M059J (cell line): ENCODE results near the gene NKX2-2. TPM values are rescaled to one million over a fixed set of nuclear protein-coding genes. Genes with fewer than 3 reads are reported as not detected.

ENCODE experiments used
- DNase-seq: peaks from one replicate; pipeline ENCODE4 v3.0.0-alpha.2; 2012; ENCODE audit warnings: low read depth
- total RNA-seq: library from RNA; depleted of rRNA; stranded (reverse); fragments of >200 nt; shearing (Covaris generic); gene quantifications from 2 replicates; pipeline ENCODE4 v1.2.3, GENCODE V29; 2014; rRNA removed

Gene NKX2-2
- total RNA-seq: 1.7 and 2.6 TPM in 2 replicates

GRCh38 chr20:21513881-21514540 is at the start of gene NKX2-2:
NKX2-2 (minus strand) TSS chr20:21514064; CDS start chr20:21513669, 395 bp downstream.
- DNase-seq: peak; percentile 75

GRCh38 chr20:21562656-21563055 is 48.8 kb upstream of the NKX2-2 start:
- no peak for DNase-seq

GRCh38 chr20:21559305-21559704 is 45.4 kb upstream of the NKX2-2 start:
- no peak for DNase-seq

GRCh38 chr20:21557241-21558020 is 43.6 kb upstream of the NKX2-2 start:
- peak; percentile 28 for DNase-seq

- DNase-seq: no peak
Measured at GRCh38 chr20:21556398-21556797, 42.5 kb upstream of the NKX2-2 start.

GRCh38 chr20:21555470-21556120 is 41.7 kb upstream of the NKX2-2 start:
- no peak for DNase-seq

GRCh38 chr20:21554985-21555384 is 41.1 kb upstream of the NKX2-2 start:
- no peak for DNase-seq

GRCh38 chr20:21554376-21554890 is 40.6 kb upstream of the NKX2-2 start:
- no peak for DNase-seq

GRCh38 chr20:21550587-21550986 is 36.7 kb upstream of the NKX2-2 start:
- no peak for DNase-seq

GRCh38 chr20:21548390-21549035 is 34.6 kb upstream of the NKX2-2 start:
- DNase-seq: no peak

- DNase-seq: no peak
Measured at GRCh38 chr20:21546355-21546754, 32.5 kb upstream of the NKX2-2 start.

GRCh38 chr20:21539512-21539911 is 25.6 kb upstream of the NKX2-2 start:
- no peak for DNase-seq

- DNase-seq: no peak
Measured at GRCh38 chr20:21534886-21535285, 21.0 kb upstream of the NKX2-2 start.

- DNase-seq: no peak
Measured at GRCh38 chr20:21534453-21534852, 20.6 kb upstream of the NKX2-2 start.

- DNase-seq: peak; percentile 33
Measured at GRCh38 chr20:21529863-21530262, 16.0 kb upstream of the NKX2-2 start.

GRCh38 chr20:21528870-21529269 is 15.0 kb upstream of the NKX2-2 start:
- no peak for DNase-seq

- no peak for DNase-seq
Measured at GRCh38 chr20:21527908-21528307, 14.0 kb upstream of the NKX2-2 start.

GRCh38 chr20:21526776-21527175 is 12.9 kb upstream of the NKX2-2 start:
- no peak for DNase-seq

- no peak for DNase-seq
Measured at GRCh38 chr20:21523895-21524294, 10.0 kb upstream of the NKX2-2 start.

GRCh38 chr20:21523281-21523868 is 9.5 kb upstream of the NKX2-2 start:
- no peak for DNase-seq

- DNase-seq: no peak
Measured at GRCh38 chr20:21522481-21523280, 8.8 kb upstream of the NKX2-2 start.
